K562 (cell line): ENCODE results near the gene ZNF768. TPM values are rescaled to one million over a fixed set of nuclear protein-coding genes. Genes with fewer than 3 reads are reported as not detected.

ENCODE experiments used
- GATA2 ChIP-seq: sonication (generic); formaldehyde crosslinking; IDR thresholded peaks from 2 replicates; pipeline ENCODE4 v1.4.0; 2020; ENCODE audit warnings: mild to moderate bottlenecking, missing genetic modification reagents
- HNRNPL ChIP-seq: fragments of 200-400 bp; formaldehyde crosslinking; IDR thresholded peaks from 2 replicates; pipeline ENCODE4 v1.6.1; 2017; ENCODE audit warnings: low read depth, mild to moderate bottlenecking, low read length
- JUNB ChIP-seq: fragments of 450-650 bp; formaldehyde crosslinking; conservative IDR thresholded peaks from 2 replicates; pipeline ENCODE4 v1.4.0; 2020; ENCODE audit warnings: mild to moderate bottlenecking
- SUPT5H ChIP-seq: fragments of 450-650 bp; IDR thresholded peaks from 2 replicates; pipeline ENCODE4 v1.6.1; 2016
- TARDBP ChIP-seq: fragments of 450-650 bp; IDR thresholded peaks from 2 replicates; pipeline ENCODE4 v1.6.1; 2016
- XRCC4 ChIP-seq: IDR thresholded peaks from one replicate; pipeline ENCODE4 v1.6.1; 2011; ENCODE audit not compliant: insufficient read depth, insufficient read length; ENCODE audit errors: extremely low read depth
- ZFP1 ChIP-seq: fragments of 450-650 bp; formaldehyde crosslinking; IDR thresholded peaks from 2 replicates; pipeline ENCODE4 v1.4.0; 2020; ENCODE audit warnings: mild to moderate bottlenecking, mixed read lengths
- ZNF398 ChIP-seq: fragments of 250-450 bp; sonication (Bioruptor Pico); IDR thresholded peaks from 2 replicates; pipeline ENCODE4 v1.8.0; 2021; ENCODE audit warnings: moderate library complexity, mild to moderate bottlenecking, inconsistent platforms
- polyA plus RNA-seq, 8 experiments: library from polyadenylated mRNA; depleted of rRNA in 4 of 8; stranded (reverse) in 5 of 8; unstranded in 3 of 8; fragments of >200 nt; fragmentation: Nextera tagmentation in 2 of 8; fragmentation: Illumina TruSeq in 1 of 8; extraction: Ambion mirVana in 2 of 8; extraction: Trizol in 1 of 8; gene quantifications; 2 replicates each; pipeline versions ENCODE4 v1.2.1 to v1.2.3, GENCODE V29; 2011 to 2014; ENCODE audit warnings: inconsistent platforms in 1 of 8, missing spikeins in 1 of 8
- total RNA-seq, 7 experiments: library from RNA; depleted of rRNA in 6 of 7; stranded (reverse); fragments of >200 nt in 6 of 7; fragmentation: Illumina TruSeq in 2 of 7; extraction: Trizol in 2 of 7; gene quantifications; 2 replicates each; pipeline versions ENCODE4 v1.2.1 to v1.2.3, GENCODE V29; 2011 to 2021; ENCODE audit warnings: low replicate concordance in 1 of 7
- TF ChIP-seq, protein P1 (sequence below): sonication (generic); formaldehyde crosslinking; IDR thresholded peaks from 2 replicates; pipeline ENCODE4 v1.8.0; 2022; ENCODE audit warnings: missing genetic modification reagents, mild to moderate bottlenecking, borderline replicate concordance
- TF ChIP-seq, protein P2 (sequence below): fragments of 450-650 bp; formaldehyde crosslinking; IDR thresholded peaks from 2 replicates; pipeline ENCODE4 v1.4.0; 2022; ENCODE audit warnings: mild to moderate bottlenecking, moderate library complexity
- TF ChIP-seq, protein P3 (sequence below): sonication (generic); formaldehyde crosslinking; IDR thresholded peaks from 2 replicates; pipeline ENCODE4 v1.8.0; 2023; ENCODE audit warnings: missing genetic modification reagents, mild to moderate bottlenecking, borderline replicate concordance
- TF ChIP-seq, protein P4 (sequence below): IDR thresholded peaks from 3 replicates; pipeline ENCODE4 v1.6.1; 2011; ENCODE audit warnings: borderline replicate concordance, mild to moderate bottlenecking, moderate library complexity; ENCODE audit not compliant: insufficient read length; ENCODE audit errors: extremely low read depth

ZNF768 gene
- total and polyA plus RNA-seq, 9 of the 15 experiments (the other 6 are each of a cell fraction or from before 2014, with no cell fraction given): 0.13 to 50.7 (median 26.9) TPM

DNA sequence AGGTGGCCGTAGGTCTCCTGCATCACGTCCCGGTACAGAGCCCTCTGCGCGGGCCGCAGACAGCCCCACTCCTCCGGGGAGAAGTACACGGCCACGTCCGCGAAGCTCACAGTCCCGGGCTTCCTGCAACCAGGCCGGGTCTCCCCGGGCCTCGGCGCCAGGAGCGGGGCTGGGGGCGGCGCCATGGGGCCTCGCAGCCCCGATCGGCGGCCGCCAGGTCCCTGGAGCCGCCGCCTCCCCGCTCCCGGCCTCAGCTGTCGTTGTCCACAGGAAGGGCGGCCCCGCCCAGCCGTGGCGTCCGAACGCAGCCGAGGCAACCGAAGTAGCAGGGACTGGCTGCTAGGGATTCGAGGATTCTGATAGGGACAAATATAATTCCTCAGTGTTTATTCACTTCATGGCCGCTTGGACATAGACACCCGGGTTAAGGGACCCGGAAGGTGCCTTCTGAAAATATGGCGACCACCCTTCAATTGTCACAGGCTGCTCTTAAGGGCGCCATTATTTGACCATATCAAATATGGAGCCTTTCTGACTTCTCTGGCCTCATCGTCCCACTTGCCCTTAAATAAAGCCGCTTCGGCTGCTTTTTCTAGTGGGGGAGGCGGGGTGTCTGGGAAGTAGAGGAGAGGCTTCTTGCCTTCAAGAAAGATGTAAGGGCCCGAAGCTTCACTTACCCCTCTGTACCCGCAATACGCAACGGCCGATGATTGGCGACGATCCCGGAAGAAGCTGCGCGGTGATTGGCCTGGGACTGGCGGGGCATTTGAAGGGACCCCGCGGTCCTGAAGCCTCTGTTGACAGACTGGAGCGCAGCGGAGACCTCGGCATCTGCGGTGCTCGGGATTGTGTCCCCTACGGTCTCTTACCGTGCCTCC, 45.3 kb upstream of the ZNF768 start, which contains the start of gene ZNF688 (continued):
- TF ChIP-seq, protein P1, sequence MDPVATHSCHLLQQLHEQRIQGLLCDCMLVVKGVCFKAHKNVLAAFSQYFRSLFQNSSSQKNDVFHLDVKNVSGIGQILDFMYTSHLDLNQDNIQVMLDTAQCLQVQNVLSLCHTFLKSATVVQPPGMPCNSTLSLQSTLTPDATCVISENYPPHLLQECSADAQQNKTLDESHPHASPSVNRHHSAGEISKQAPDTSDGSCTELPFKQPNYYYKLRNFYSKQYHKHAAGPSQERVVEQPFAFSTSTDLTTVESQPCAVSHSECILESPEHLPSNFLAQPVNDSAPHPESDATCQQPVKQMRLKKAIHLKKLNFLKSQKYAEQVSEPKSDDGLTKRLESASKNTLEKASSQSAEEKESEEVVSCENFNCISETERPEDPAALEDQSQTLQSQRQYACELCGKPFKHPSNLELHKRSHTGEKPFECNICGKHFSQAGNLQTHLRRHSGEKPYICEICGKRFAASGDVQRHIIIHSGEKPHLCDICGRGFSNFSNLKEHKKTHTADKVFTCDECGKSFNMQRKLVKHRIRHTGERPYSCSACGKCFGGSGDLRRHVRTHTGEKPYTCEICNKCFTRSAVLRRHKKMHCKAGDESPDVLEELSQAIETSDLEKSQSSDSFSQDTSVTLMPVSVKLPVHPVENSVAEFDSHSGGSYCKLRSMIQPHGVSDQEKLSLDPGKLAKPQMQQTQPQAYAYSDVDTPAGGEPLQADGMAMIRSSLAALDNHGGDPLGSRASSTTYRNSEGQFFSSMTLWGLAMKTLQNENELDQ (CRISPR knock-in tag): no peak
- TF ChIP-seq SUPT5H (peak; percentile 61), ZFP1 (CRISPR knock-in tag) (no peak), JUNB (CRISPR knock-in tag) (no peak), GATA2 (CRISPR knock-in tag) (no peak), ZNF398 (CRISPR knock-in tag) (no peak), XRCC4 (no peak), HNRNPL (no peak), TARDBP (no peak)
- TF ChIP-seq, protein P2, sequence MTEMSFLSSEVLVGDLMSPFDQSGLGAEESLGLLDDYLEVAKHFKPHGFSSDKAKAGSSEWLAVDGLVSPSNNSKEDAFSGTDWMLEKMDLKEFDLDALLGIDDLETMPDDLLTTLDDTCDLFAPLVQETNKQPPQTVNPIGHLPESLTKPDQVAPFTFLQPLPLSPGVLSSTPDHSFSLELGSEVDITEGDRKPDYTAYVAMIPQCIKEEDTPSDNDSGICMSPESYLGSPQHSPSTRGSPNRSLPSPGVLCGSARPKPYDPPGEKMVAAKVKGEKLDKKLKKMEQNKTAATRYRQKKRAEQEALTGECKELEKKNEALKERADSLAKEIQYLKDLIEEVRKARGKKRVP (CRISPR knock-in tag): no peak
- TF ChIP-seq, protein P3, sequence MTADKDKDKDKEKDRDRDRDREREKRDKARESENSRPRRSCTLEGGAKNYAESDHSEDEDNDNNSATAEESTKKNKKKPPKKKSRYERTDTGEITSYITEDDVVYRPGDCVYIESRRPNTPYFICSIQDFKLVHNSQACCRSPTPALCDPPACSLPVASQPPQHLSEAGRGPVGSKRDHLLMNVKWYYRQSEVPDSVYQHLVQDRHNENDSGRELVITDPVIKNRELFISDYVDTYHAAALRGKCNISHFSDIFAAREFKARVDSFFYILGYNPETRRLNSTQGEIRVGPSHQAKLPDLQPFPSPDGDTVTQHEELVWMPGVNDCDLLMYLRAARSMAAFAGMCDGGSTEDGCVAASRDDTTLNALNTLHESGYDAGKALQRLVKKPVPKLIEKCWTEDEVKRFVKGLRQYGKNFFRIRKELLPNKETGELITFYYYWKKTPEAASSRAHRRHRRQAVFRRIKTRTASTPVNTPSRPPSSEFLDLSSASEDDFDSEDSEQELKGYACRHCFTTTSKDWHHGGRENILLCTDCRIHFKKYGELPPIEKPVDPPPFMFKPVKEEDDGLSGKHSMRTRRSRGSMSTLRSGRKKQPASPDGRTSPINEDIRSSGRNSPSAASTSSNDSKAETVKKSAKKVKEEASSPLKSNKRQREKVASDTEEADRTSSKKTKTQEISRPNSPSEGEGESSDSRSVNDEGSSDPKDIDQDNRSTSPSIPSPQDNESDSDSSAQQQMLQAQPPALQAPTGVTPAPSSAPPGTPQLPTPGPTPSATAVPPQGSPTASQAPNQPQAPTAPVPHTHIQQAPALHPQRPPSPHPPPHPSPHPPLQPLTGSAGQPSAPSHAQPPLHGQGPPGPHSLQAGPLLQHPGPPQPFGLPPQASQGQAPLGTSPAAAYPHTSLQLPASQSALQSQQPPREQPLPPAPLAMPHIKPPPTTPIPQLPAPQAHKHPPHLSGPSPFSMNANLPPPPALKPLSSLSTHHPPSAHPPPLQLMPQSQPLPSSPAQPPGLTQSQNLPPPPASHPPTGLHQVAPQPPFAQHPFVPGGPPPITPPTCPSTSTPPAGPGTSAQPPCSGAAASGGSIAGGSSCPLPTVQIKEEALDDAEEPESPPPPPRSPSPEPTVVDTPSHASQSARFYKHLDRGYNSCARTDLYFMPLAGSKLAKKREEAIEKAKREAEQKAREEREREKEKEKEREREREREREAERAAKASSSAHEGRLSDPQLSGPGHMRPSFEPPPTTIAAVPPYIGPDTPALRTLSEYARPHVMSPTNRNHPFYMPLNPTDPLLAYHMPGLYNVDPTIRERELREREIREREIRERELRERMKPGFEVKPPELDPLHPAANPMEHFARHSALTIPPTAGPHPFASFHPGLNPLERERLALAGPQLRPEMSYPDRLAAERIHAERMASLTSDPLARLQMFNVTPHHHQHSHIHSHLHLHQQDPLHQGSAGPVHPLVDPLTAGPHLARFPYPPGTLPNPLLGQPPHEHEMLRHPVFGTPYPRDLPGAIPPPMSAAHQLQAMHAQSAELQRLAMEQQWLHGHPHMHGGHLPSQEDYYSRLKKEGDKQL (CRISPR knock-in tag): no peak
- TF ChIP-seq, protein P4, sequence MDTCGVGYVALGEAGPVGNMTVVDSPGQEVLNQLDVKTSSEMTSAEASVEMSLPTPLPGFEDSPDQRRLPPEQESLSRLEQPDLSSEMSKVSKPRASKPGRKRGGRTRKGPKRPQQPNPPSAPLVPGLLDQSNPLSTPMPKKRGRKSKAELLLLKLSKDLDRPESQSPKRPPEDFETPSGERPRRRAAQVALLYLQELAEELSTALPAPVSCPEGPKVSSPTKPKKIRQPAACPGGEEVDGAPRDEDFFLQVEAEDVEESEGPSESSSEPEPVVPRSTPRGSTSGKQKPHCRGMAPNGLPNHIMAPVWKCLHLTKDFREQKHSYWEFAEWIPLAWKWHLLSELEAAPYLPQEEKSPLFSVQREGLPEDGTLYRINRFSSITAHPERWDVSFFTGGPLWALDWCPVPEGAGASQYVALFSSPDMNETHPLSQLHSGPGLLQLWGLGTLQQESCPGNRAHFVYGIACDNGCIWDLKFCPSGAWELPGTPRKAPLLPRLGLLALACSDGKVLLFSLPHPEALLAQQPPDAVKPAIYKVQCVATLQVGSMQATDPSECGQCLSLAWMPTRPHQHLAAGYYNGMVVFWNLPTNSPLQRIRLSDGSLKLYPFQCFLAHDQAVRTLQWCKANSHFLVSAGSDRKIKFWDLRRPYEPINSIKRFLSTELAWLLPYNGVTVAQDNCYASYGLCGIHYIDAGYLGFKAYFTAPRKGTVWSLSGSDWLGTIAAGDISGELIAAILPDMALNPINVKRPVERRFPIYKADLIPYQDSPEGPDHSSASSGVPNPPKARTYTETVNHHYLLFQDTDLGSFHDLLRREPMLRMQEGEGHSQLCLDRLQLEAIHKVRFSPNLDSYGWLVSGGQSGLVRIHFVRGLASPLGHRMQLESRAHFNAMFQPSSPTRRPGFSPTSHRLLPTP: no peak
